GM18508 (cell line): Measurements from ENCODE around the gene DST.

ENCODE experiments used
- ATAC-seq: cut with Tn5 transposase; IDR thresholded peaks from one replicate; pipeline ENCODE4 v1.9.1; 2021; ENCODE audit warnings: moderate number of reproducible peaks; ENCODE audit not compliant: insufficient read depth, unreplicated experiment

Gene DST

GRCh38 chr6:56540232-56541029 is 102.3 kb downstream of the DST start:
- no peak for ATAC-seq

GRCh38 chr6:56539527-56540105 is 103.1 kb downstream of the DST start:
- no peak for ATAC-seq

GRCh38 chr6:56538851-56539250 is 103.8 kb downstream of the DST start:
- no peak for ATAC-seq

GRCh38 chr6:56537223-56537770 is 105.4 kb downstream of the DST start:
- ATAC-seq = no peak

GRCh38 chr6:56536536-56536935 is 106.2 kb downstream of the DST start:
- no peak for ATAC-seq

GRCh38 chr6:56535626-56536025 is 107.1 kb downstream of the DST start:
- ATAC-seq = no peak

GRCh38 chr6:56534680-56535419 is 107.8 kb downstream of the DST start:
- ATAC-seq = no peak

GRCh38 chr6:56532766-56533551 is 109.7 kb downstream of the DST start:
- no peak for ATAC-seq

- ATAC-seq = no peak
Observed at GRCh38 chr6:56531839-56532595, 110.7 kb downstream of the DST start.

GRCh38 chr6:56529594-56530191 is 113.0 kb downstream of the DST start:
- no peak for ATAC-seq

- no peak for ATAC-seq
Observed at GRCh38 chr6:56528412-56528841, 114.3 kb downstream of the DST start.

GRCh38 chr6:56527934-56528333 is 114.8 kb downstream of the DST start:
- no peak for ATAC-seq

GRCh38 chr6:56526860-56527544 is 115.7 kb downstream of the DST start:
- no peak for ATAC-seq

- ATAC-seq = no peak
Observed at GRCh38 chr6:56525974-56526789, 116.5 kb downstream of the DST start.

GRCh38 chr6:56524891-56525703 is 117.6 kb downstream of the DST start:
- no peak for ATAC-seq

GRCh38 chr6:56522495-56523270 is 120.0 kb downstream of the DST start:
- ATAC-seq = no peak
